ENCODE measurements around the gene ZNF575.

Gene ZNF575

GRCh38 chr19:43574424-43575155, 41.6 kb downstream of the ZNF575 start:
- Histone ChIP-seq H3K36me3 (ENCODE audit: control insufficient read depth, insufficient read depth, low read length) (no peaks in the 10 kb centered on the region), H3K4me1 (no peaks in the 10 kb centered on the region), H3K79me2 (peaks cover 18% of the 10 kb centered on the region), H3K9ac (peak overlapping the region; percentile 87), H3K4me3 (ENCODE audit: low read depth, low read length) (peak overlapping the region; percentile 90), H3K27me3 (ENCODE audit: control insufficient read depth, insufficient read depth, low read length) (no peaks in the 10 kb centered on the region), H3K4me2 (ENCODE audit: low read length) (peak overlapping the region; percentile 97), H3K27ac (peak overlapping the region; percentile 69), H3K9me3 (ENCODE audit: control insufficient read depth, low read length) (no peaks in the 10 kb centered on the region), H2AFZ (peak overlapping the region; percentile 85)
- no peak for TF ChIP-seq CTCF (IDR thresholded peaks at IDR 0.05)

- H3K4me2 ChIP-seq (ENCODE audit: low read length): peak within 1 kb of the TSS; percentile 97
- peak within 1 kb of the TSS; percentile 69 for H3K27ac ChIP-seq
- H3K9me3 ChIP-seq (ENCODE audit: control insufficient read depth, low read length): no peaks in the 10 kb centered on the region
- H3K27me3 ChIP-seq (ENCODE audit: control insufficient read depth, insufficient read depth, low read length): no peaks in the 10 kb centered on the region
- no peaks in the 10 kb centered on the region for H3K4me1 ChIP-seq
- no peak for TF ChIP-seq CTCF (IDR thresholded peaks at IDR 0.05)
- peak within 1 kb of the TSS; percentile 87 for H3K9ac ChIP-seq
- peak within 1 kb of the TSS; percentile 90 for H3K4me3 ChIP-seq (ENCODE audit: low read depth, low read length)
- peak within 1 kb of the TSS; percentile 85 for H2AFZ ChIP-seq
- no peaks in the 10 kb centered on the region for H3K36me3 ChIP-seq (ENCODE audit: control insufficient read depth, insufficient read depth, low read length)
- peaks cover 11% of the 10 kb centered on the region for H3K79me2 ChIP-seq
Observed at GRCh38 chr19:43575156-43575950, 42.4 kb downstream of the ZNF575 start, which contains the start of the genes PINLYP and XRCC1. Gene PINLYP, plus strand, starts transcription at chr19:43575801. Its CDS starts 1,391 bp downstream, at chr19:43577192. Gene XRCC1, minus strand, starts transcription at chr19:43575527. Its CDS starts 69 bp downstream, at chr19:43575458.

- Histone ChIP-seq H3K4me1 (no peaks in the 10 kb centered on the region), H3K4me2 (ENCODE audit: low read length) (peak overlapping the region; percentile 79), H3K9me3 (ENCODE audit: control insufficient read depth, low read length) (no peaks in the 10 kb centered on the region), H2AFZ (peak overlapping the region; percentile 85), H3K79me2 (peaks cover 10% of the 10 kb centered on the region), H3K36me3 (ENCODE audit: control insufficient read depth, insufficient read depth, low read length) (no peaks in the 10 kb centered on the region), H3K27ac (peak overlapping the region; percentile 31), H3K9ac (no peak overlapping the region), H3K27me3 (ENCODE audit: control insufficient read depth, insufficient read depth, low read length) (no peaks in the 10 kb centered on the region), H3K4me3 (ENCODE audit: low read depth, low read length) (peak overlapping the region; percentile 90)
- TF ChIP-seq CTCF (IDR thresholded peaks at IDR 0.05): no peak
Observed at GRCh38 chr19:43575955-43576878, 43.2 kb downstream of the ZNF575 start.

- no peaks in the 10 kb centered on the region for H3K36me3 ChIP-seq (ENCODE audit: control insufficient read depth, insufficient read depth, low read length)
- H3K27ac ChIP-seq: no peak overlapping the region
- H3K27me3 ChIP-seq (ENCODE audit: control insufficient read depth, insufficient read depth, low read length): no peaks in the 10 kb centered on the region
- H3K4me3 ChIP-seq (ENCODE audit: low read depth, low read length): no peak overlapping the region
- no peaks in the 10 kb centered on the region for H3K4me1 ChIP-seq
- H3K9ac ChIP-seq: no peak overlapping the region
- H3K79me2 ChIP-seq: peaks cover under 1% of the 10 kb centered on the region
- H3K4me2 ChIP-seq (ENCODE audit: low read length): no peak overlapping the region
- no peak for TF ChIP-seq CTCF (IDR thresholded peaks at IDR 0.05)
- H3K9me3 ChIP-seq (ENCODE audit: control insufficient read depth, low read length): no peaks in the 10 kb centered on the region
- no peak overlapping the region for H2AFZ ChIP-seq
Observed at GRCh38 chr19:43578787-43579186, 45.8 kb downstream of the ZNF575 start.
